HEK293 (cell line): ENCODE data around the gene LMF1.

Experiments used
- CTCF ChIA-PET: fragments of 350-600 bp; formaldehyde crosslinking; extraction: SDS; loops from one replicate; lab custom pipeline; 2021; ENCODE audit warnings: antibody characterized with exemption; lab: Yijun Ruan, JAX
- POLR2A ChIA-PET: fragments of 300-600 bp; formaldehyde crosslinking; extraction: SDS; loops from one replicate; lab custom pipeline; 2020; ENCODE audit warnings: antibody characterized with exemption, inconsistent platforms; lab: Yijun Ruan, JAX
- H3K27ac ChIP-seq: fragments of 200-500 bp; sonication (Bioruptor generic); 2 replicates; pipeline ENCODE4 v1.5.1; 2014; ENCODE audit warnings: low read depth, low read length, control low read depth, inconsistent platforms; ENCODE audit errors: extremely low read depth
- H3K36me3 ChIP-seq, 2 experiments: fragments of 200-500 bp in 1 of 2; sonication (Bioruptor generic) in 1 of 2; 1 replicate in 1 of 2; 2 replicates in 1 of 2; pipeline ENCODE4 v1.5.1; 2014 to 2017; ENCODE audit warnings: inconsistent platforms in 2 of 2, low read length in 2 of 2; ENCODE audit not compliant: control insufficient read depth in 2 of 2, insufficient read depth in 1 of 2
- H3K4me1 ChIP-seq: fragments of 200-500 bp; sonication (Bioruptor generic); 2 replicates; pipeline ENCODE4 v1.5.1; 2014; ENCODE audit warnings: mild to moderate bottlenecking, low read length, inconsistent platforms; ENCODE audit not compliant: control insufficient read depth, insufficient read depth
- H3K4me3 ChIP-seq: 2 replicates; pipeline ENCODE4 v1.5.1; 2011; ENCODE audit warnings: low read depth, mild to moderate bottlenecking, control low read depth, low read length, moderate library complexity
- H3K9me3 ChIP-seq: fragments of 200-500 bp; sonication (Bioruptor generic); 2 replicates; pipeline ENCODE4 v1.5.1; 2014; ENCODE audit warnings: low read depth, low read length, inconsistent platforms; ENCODE audit not compliant: control insufficient read depth, insufficient read depth
- BCL11B ChIP-seq: fragments of 450-650 bp; formaldehyde crosslinking; IDR thresholded peaks from 2 replicates; pipeline ENCODE4 v1.5.1; 2016; ENCODE audit warnings: low read depth, missing biosample characterization, missing genetic modification characterization
- FEZF1 ChIP-seq: fragments of 450-650 bp; formaldehyde crosslinking; IDR thresholded peaks from 2 replicates; pipeline ENCODE4 v1.5.1; 2016; ENCODE audit warnings: missing biosample characterization, missing genetic modification characterization
- GLIS2 ChIP-seq: fragments of 450-650 bp; formaldehyde crosslinking; IDR thresholded peaks from 2 replicates; pipeline ENCODE4 v1.5.1; 2016; ENCODE audit warnings: missing biosample characterization, missing genetic modification characterization
- SP3 ChIP-seq: fragments of 450-650 bp; formaldehyde crosslinking; IDR thresholded peaks from 2 replicates; pipeline ENCODE4 v1.5.1; 2016; ENCODE audit warnings: missing biosample characterization, missing genetic modification characterization
- WT1 ChIP-seq: fragments of 450-650 bp; formaldehyde crosslinking; IDR thresholded peaks from 2 replicates; pipeline ENCODE4 v1.5.1; 2016; ENCODE audit warnings: missing biosample characterization, missing genetic modification characterization
- ZBTB7A ChIP-seq: fragments of 450-650 bp; formaldehyde crosslinking; IDR thresholded peaks from 2 replicates; pipeline ENCODE4 v1.5.1; 2016; ENCODE audit warnings: low read depth, missing biosample characterization, missing genetic modification characterization
- ZNF121 ChIP-seq: fragments of 450-650 bp; formaldehyde crosslinking; IDR thresholded peaks from 2 replicates; pipeline ENCODE4 v1.5.1; 2016; ENCODE audit warnings: missing biosample characterization, missing genetic modification characterization
- ZNF184 ChIP-seq: fragments of 450-650 bp; IDR thresholded peaks from 2 replicates; pipeline ENCODE4 v1.5.1; 2018; ENCODE audit warnings: missing biosample characterization, mild to moderate bottlenecking, missing genetic modification characterization
- ZNF2 ChIP-seq: fragments of 450-650 bp; formaldehyde crosslinking; IDR thresholded peaks from 2 replicates; pipeline ENCODE4 v1.5.1; 2016; ENCODE audit warnings: missing biosample characterization, missing genetic modification characterization
- ZNF433 ChIP-seq: fragments of 450-650 bp; formaldehyde crosslinking; IDR thresholded peaks from 2 replicates; pipeline ENCODE4 v1.5.1; 2016; ENCODE audit warnings: missing biosample characterization, missing genetic modification characterization, low read depth
- ZNF449 ChIP-seq: fragments of 450-650 bp; formaldehyde crosslinking; IDR thresholded peaks from 2 replicates; pipeline ENCODE4 v1.5.1; 2017; ENCODE audit warnings: missing biosample characterization, mild to moderate bottlenecking, missing genetic modification characterization, moderate library complexity
- ZNF544 ChIP-seq: fragments of 450-650 bp; formaldehyde crosslinking; IDR thresholded peaks from 2 replicates; pipeline ENCODE4 v1.5.0; 2017; ENCODE audit warnings: missing biosample characterization, missing genetic modification characterization
- ZNF555 ChIP-seq: fragments of 450-650 bp; formaldehyde crosslinking; conservative IDR thresholded peaks from 2 replicates; pipeline ENCODE4 v1.5.1; 2017; ENCODE audit warnings: missing biosample characterization, mild to moderate bottlenecking, missing genetic modification characterization, inconsistent platforms
- ZNF626 ChIP-seq: fragments of 450-650 bp; sonication (Bioruptor Pico); formaldehyde crosslinking; IDR thresholded peaks from 2 replicates; pipeline ENCODE4 v1.5.1; 2018; ENCODE audit warnings: missing biosample characterization, missing genetic modification characterization, inconsistent platforms
- ZNF707 ChIP-seq: fragments of 450-650 bp; formaldehyde crosslinking; IDR thresholded peaks from 2 replicates; pipeline ENCODE4 v1.5.1; 2016; ENCODE audit warnings: missing biosample characterization, missing genetic modification characterization
- ZSCAN23 ChIP-seq: fragments of 450-650 bp; formaldehyde crosslinking; IDR thresholded peaks from 2 replicates; pipeline ENCODE4 v1.5.1; 2016; ENCODE audit warnings: missing biosample characterization, missing genetic modification characterization
- TF ChIP-seq, protein P1 (sequence below): fragments of 450-650 bp; formaldehyde crosslinking; IDR thresholded peaks from 2 replicates; pipeline ENCODE4 v1.5.1; 2017; ENCODE audit warnings: missing biosample characterization, missing genetic modification characterization
- TF ChIP-seq, protein P2 (sequence below): fragments of 450-650 bp; formaldehyde crosslinking; IDR thresholded peaks from 2 replicates; pipeline ENCODE4 v1.5.1; 2016; ENCODE audit warnings: missing biosample characterization, missing genetic modification characterization, borderline replicate concordance
- TF ChIP-seq, protein P3 (sequence below): fragments of 450-650 bp; formaldehyde crosslinking; IDR thresholded peaks from 2 replicates; pipeline ENCODE4 v1.5.1; 2016; ENCODE audit warnings: missing biosample characterization, missing genetic modification characterization
- TF ChIP-seq, protein P4 (sequence below): fragments of 450-650 bp; formaldehyde crosslinking; IDR thresholded peaks from 2 replicates; pipeline ENCODE4 v1.5.1; 2017; ENCODE audit warnings: missing biosample characterization, missing genetic modification characterization

LMF1 gene

GRCh38 chr16:870856-871561, 99.8 kb downstream of the LMF1 start:
- Histone ChIP-seq H3K4me3 (no peak overlapping the region), H3K4me1 (no peaks in the 10 kb centered on the region), H3K9me3 (no peaks in the 10 kb centered on the region), H3K27ac (no peak overlapping the region), H3K36me3 (no peaks in the 10 kb centered on the region)
- POLR2A ChIA-PET: no interaction called here
- TF ChIP-seq SP3 (no peak), ZNF626 (tag by site-specific recombination) (no peak), ZSCAN23 (tag by site-specific recombination) (no peak), ZNF449 (tag by site-specific recombination) (no peak), BCL11B (tag by site-specific recombination) (no peak), ZNF121 (tag by site-specific recombination) (no peak), ZNF555 (tag by site-specific recombination) (no peak), ZNF707 (tag by site-specific recombination) (no peak), WT1 (tag by site-specific recombination) (no peak), FEZF1 (tag by site-specific recombination) (no peak), ZNF2 (tag by site-specific recombination) (no peak), ZNF433 (no peak), ZBTB7A (tag by site-specific recombination) (no peak), GLIS2 (tag by site-specific recombination) (no peak), ZNF184 (tag by site-specific recombination) (no peak), ZNF544 (tag by site-specific recombination) (no peak)
- TF ChIP-seq, protein P1, sequence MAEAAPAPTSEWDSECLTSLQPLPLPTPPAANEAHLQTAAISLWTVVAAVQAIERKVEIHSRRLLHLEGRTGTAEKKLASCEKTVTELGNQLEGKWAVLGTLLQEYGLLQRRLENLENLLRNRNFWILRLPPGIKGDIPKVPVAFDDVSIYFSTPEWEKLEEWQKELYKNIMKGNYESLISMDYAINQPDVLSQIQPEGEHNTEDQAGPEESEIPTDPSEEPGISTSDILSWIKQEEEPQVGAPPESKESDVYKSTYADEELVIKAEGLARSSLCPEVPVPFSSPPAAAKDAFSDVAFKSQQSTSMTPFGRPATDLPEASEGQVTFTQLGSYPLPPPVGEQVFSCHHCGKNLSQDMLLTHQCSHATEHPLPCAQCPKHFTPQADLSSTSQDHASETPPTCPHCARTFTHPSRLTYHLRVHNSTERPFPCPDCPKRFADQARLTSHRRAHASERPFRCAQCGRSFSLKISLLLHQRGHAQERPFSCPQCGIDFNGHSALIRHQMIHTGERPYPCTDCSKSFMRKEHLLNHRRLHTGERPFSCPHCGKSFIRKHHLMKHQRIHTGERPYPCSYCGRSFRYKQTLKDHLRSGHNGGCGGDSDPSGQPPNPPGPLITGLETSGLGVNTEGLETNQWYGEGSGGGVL (tag by site-specific recombination): no peak
- TF ChIP-seq, protein P2, sequence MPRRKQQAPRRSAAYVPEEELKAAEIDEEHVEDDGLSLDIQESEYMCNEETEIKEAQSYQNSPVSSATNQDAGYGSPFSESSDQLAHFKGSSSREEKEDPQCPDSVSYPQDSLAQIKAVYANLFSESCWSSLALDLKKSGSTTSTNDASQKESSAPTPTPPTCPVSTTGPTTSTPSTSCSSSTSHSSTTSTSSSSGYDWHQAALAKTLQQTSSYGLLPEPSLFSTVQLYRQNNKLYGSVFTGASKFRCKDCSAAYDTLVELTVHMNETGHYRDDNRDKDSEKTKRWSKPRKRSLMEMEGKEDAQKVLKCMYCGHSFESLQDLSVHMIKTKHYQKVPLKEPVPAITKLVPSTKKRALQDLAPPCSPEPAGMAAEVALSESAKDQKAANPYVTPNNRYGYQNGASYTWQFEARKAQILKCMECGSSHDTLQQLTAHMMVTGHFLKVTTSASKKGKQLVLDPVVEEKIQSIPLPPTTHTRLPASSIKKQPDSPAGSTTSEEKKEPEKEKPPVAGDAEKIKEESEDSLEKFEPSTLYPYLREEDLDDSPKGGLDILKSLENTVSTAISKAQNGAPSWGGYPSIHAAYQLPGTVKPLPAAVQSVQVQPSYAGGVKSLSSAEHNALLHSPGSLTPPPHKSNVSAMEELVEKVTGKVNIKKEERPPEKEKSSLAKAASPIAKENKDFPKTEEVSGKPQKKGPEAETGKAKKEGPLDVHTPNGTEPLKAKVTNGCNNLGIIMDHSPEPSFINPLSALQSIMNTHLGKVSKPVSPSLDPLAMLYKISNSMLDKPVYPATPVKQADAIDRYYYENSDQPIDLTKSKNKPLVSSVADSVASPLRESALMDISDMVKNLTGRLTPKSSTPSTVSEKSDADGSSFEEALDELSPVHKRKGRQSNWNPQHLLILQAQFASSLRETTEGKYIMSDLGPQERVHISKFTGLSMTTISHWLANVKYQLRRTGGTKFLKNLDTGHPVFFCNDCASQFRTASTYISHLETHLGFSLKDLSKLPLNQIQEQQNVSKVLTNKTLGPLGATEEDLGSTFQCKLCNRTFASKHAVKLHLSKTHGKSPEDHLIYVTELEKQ (tag by site-specific recombination): no peak
- TF ChIP-seq, protein P3, sequence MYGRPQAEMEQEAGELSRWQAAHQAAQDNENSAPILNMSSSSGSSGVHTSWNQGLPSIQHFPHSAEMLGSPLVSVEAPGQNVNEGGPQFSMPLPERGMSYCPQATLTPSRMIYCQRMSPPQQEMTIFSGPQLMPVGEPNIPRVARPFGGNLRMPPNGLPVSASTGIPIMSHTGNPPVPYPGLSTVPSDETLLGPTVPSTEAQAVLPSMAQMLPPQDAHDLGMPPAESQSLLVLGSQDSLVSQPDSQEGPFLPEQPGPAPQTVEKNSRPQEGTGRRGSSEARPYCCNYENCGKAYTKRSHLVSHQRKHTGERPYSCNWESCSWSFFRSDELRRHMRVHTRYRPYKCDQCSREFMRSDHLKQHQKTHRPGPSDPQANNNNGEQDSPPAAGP: no peak
- TF ChIP-seq, protein P4, sequence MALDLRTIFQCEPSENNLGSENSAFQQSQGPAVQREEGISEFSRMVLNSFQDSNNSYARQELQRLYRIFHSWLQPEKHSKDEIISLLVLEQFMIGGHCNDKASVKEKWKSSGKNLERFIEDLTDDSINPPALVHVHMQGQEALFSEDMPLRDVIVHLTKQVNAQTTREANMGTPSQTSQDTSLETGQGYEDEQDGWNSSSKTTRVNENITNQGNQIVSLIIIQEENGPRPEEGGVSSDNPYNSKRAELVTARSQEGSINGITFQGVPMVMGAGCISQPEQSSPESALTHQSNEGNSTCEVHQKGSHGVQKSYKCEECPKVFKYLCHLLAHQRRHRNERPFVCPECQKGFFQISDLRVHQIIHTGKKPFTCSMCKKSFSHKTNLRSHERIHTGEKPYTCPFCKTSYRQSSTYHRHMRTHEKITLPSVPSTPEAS (tag by site-specific recombination): no peak
- CTCF ChIA-PET: no interaction called here
